GDM1 (cell line): ENCODE results near the gene TRIM67.

Experiments used
- DNase-seq: peaks from one replicate; lab custom pipeline; 2025; lab: John Stamatoyannopoulos, UW

TRIM67 gene

GRCh38 chr1:231233735-231234417, 72.0 kb downstream of the TRIM67 start:
- DNase-seq, result no peak

GRCh38 chr1:231234506-231234905, 72.6 kb downstream of the TRIM67 start:
- no peak for DNase-seq

- DNase-seq, result no peak
Measured at GRCh38 chr1:231235526-231236207, 73.8 kb downstream of the TRIM67 start.

- DNase-seq, result no peak
Measured at GRCh38 chr1:231236208-231236591, 74.3 kb downstream of the TRIM67 start.

GRCh38 chr1:231236938-231237337, 75.1 kb downstream of the TRIM67 start:
- no peak for DNase-seq

- DNase-seq, result no peak
Measured at GRCh38 chr1:231238298-231238697, 76.4 kb downstream of the TRIM67 start.

- DNase-seq, result no peak
Measured at GRCh38 chr1:231240531-231240882, 78.6 kb downstream of the TRIM67 start.

GRCh38 chr1:231240883-231241735, 79.3 kb downstream of the TRIM67 start, which contains the start of gene GNPAT:
TSS of gene GNPAT (plus strand) at chr1:231241212. CDS start at chr1:231241379, 167 bp downstream.
- peak; percentile 79 for DNase-seq

GRCh38 chr1:231241750-231242149, 79.9 kb downstream of the TRIM67 start:
- DNase-seq, result no peak

- no peak for DNase-seq
Measured at GRCh38 chr1:231242516-231243198, 80.8 kb downstream of the TRIM67 start.

- DNase-seq, result no peak
Measured at GRCh38 chr1:231248778-231249177, 86.9 kb downstream of the TRIM67 start.

- no peak for DNase-seq
Measured at GRCh38 chr1:231252336-231252735, 90.5 kb downstream of the TRIM67 start.

- no peak for DNase-seq
Measured at GRCh38 chr1:231260351-231260750, 98.5 kb downstream of the TRIM67 start.

GRCh38 chr1:231264642-231265041, 102.8 kb downstream of the TRIM67 start:
- DNase-seq, result no peak

- no peak for DNase-seq
Measured at GRCh38 chr1:231265379-231265778, 103.5 kb downstream of the TRIM67 start.

GRCh38 chr1:231266811-231267322, 105.0 kb downstream of the TRIM67 start:
- no peak for DNase-seq
